Gastroesophageal sphincter (tissue), 4 donors: ENCODE results near the gene GLRX5. TPM values are rescaled to one million over a fixed set of nuclear protein-coding genes. Genes with fewer than 3 reads are reported as not detected.

Experiments used
- ATAC-seq: fragments of 150-250 bp; one replicate; pipeline ENCODE4 v1.9.1; 2016; ENCODE audit warnings: mild to moderate bottlenecking, moderate library complexity
- H3K27ac ChIP-seq, 4 donors: fragments of 200-600 bp; sonication (generic) in 3 of 4; 1 replicate in 3 of 4; 2 replicates in 1 of 4; pipeline ENCODE4 v1.5.1; 2016 to 2019
- H3K27me3 ChIP-seq: fragments of 200-600 bp; sonication (generic); one replicate; pipeline ENCODE4 v1.5.1; 2019
- H3K36me3 ChIP-seq, 2 donors: fragments of 200-600 bp; sonication (generic); one replicate each; pipeline ENCODE4 v1.5.1; 2019; ENCODE audit warnings: control low read depth in 1 of 2
- H3K4me1 ChIP-seq, 3 donors: fragments of 200-600 bp; sonication (generic); 1 replicate in 2 of 3; 2 replicates in 1 of 3; pipeline ENCODE4 v1.5.1; 2016 to 2019; ENCODE audit warnings: control low read depth in 2 of 3
- H3K4me3 ChIP-seq, 2 donors: fragments of 200-600 bp; sonication (generic); one replicate each; pipeline ENCODE4 v1.5.1; 2019; ENCODE audit warnings: mild to moderate bottlenecking in 1 of 2, moderate library complexity in 1 of 2
- H3K9me3 ChIP-seq, 3 donors: fragments of 200-600 bp; sonication (generic); one replicate each; pipeline ENCODE4 v1.5.1; 2017 to 2019; ENCODE audit warnings: control low read depth in 2 of 3
- CTCF ChIP-seq, 4 experiments: fragments of 200-600 bp in 2 of 4; fragments of 450-650 bp in 2 of 4; sonication (generic) in 1 of 4; IDR thresholded peaks; one replicate each; pipeline ENCODE4 v1.5.1; 2017 to 2019; ENCODE audit warnings: antibody characterized with exemption in 4 of 4, mild to moderate bottlenecking in 2 of 4, moderate library complexity in 2 of 4
- EP300 ChIP-seq: sonication (generic); formaldehyde crosslinking; IDR thresholded peaks from one replicate; pipeline ENCODE4 v1.6.1; 2017; ENCODE audit warnings: antibody characterized with exemption, mild to moderate bottlenecking
- POLR2A ChIP-seq, 2 donors: fragments of 450-650 bp; IDR thresholded peaks; one replicate each; pipeline ENCODE4 v1.6.1; 2017; ENCODE audit warnings: antibody characterized with exemption in 2 of 2, mild to moderate bottlenecking in 2 of 2, moderate library complexity in 1 of 2
- POLR2AphosphoS5 ChIP-seq: sonication (generic); formaldehyde crosslinking; IDR thresholded peaks from one replicate; pipeline ENCODE4 v1.6.1; 2017; ENCODE audit warnings: antibody characterized with exemption
- WGBS, 2 donors: methylation state at CpG; one replicate each; pipeline ENCODE4 v1.1.5; 2018; ENCODE audit warnings: low coverage in 1 of 2; 5-methylcytosine and 5-hydroxymethylcytosine counted together
- total RNA-seq, 4 donors: library from RNA; depleted of rRNA; stranded (reverse); fragments of >200 nt; gene quantifications; one replicate each; pipeline ENCODE4 v1.1.0, GENCODE V29; 2016

Gene GLRX5
- total RNA-seq, 4 donors from 2014 or later = 30.5 to 50.5 (median 33.3) TPM

DNA sequence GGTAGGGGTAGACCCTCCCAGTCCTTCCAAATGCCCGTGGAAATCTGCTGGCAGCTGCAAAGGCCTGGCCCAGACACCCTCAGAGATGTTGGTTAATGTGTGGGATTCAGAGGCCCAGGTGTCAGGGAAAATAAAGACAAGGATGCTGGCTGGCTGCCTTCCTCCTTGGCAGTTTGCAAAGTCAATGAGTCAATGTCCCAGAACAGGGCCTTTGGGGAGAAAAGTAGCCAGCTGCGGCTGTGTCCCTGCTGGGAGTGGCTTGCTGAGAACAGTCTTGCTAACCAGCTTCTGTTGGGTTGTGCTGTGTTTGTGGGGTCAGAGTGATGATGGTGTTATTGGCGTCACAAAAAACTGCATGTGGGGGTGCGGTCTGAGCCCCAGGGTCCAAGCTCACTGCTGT lies 29.2 kb downstream of the GLRX5 start:
- 28 to 40% methylated on average over 1 to 2 of the region's 4 CpGs for WGBS, 2 donors
- Histone ChIP-seq H3K27me3 (no peaks in the 10 kb centered on the region), H3K4me3 (no peak overlapping the region), H3K36me3 (no peaks in the 10 kb centered on the region), H3K27ac (no peak overlapping the region), H3K4me1 (peaks cover 0 to 6% (median 0%) of the 10 kb centered on the region in 3 donors), H3K9me3 (no peaks in the 10 kb centered on the region)
- no peak for TF ChIP-seq EP300
- no peak for TF ChIP-seq CTCF (IDR thresholded peaks at IDR 0.05)
- no peak for TF ChIP-seq POLR2A (IDR thresholded peaks at IDR 0.05)
- TF ChIP-seq POLR2AphosphoS5 = no peak
- ATAC-seq = no peak

GRCh38 chr14:95569440-95569839 lies 34.6 kb downstream of the GLRX5 start:
- Histone ChIP-seq H3K9me3 (no peaks in the 10 kb centered on the region), H3K36me3 (no peaks in the 10 kb centered on the region), H3K4me3 (no peak overlapping the region), H3K27ac (no peak overlapping the region), H3K27me3 (peaks cover 21% of the 10 kb centered on the region), H3K4me1 (no peaks in the 10 kb centered on the region)
- TF ChIP-seq POLR2AphosphoS5 (no peak), EP300 (no peak), POLR2A (IDR thresholded peaks at IDR 0.05) (no peak), CTCF (IDR thresholded peaks at IDR 0.05) (no peak)
- WGBS, 2 donors = 60 to 71% methylated on average over 3 of the region's 3 CpGs
- no peak for ATAC-seq

DNA sequence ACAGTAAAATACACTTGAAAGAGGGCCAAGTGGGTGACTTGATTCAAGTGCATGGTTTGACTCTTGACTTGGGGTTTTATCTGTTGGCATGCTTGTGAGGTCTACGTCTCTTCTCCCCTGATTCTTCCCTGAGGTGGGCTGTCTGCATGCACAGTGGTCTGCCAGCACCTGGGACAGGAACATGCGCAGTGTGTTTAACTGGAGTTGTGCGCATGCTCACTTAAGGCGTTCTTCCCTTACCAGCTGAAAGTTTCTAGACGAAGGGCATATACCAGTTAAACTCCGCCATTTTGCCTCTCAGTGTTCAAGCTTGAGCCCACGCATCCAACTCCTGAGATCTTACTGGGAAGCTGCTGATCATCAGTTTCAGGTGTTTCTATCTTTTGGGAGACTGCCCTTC lies 38.5 kb downstream of the GLRX5 start:
- no peak for TF ChIP-seq CTCF (IDR thresholded peaks at IDR 0.05)
- TF ChIP-seq POLR2AphosphoS5 = no peak
- TF ChIP-seq EP300 = no peak
- no peak for TF ChIP-seq POLR2A (IDR thresholded peaks at IDR 0.05)
- 94 to 100% methylated on average over 6 to 7 of the region's 7 CpGs for WGBS, 2 donors

GRCh38 chr14:95575840-95576473 lies 41.1 kb downstream of the GLRX5 start:
- Histone ChIP-seq H3K27ac (no peak overlapping the region), H3K9me3 (no peaks in the 10 kb centered on the region), H3K4me3 (no peak overlapping the region), H3K4me1 (no peaks in the 10 kb centered on the region), H3K27me3 (peaks cover 33% of the 10 kb centered on the region), H3K36me3 (no peaks in the 10 kb centered on the region)
- no peak for ATAC-seq
- TF ChIP-seq POLR2AphosphoS5 (no peak), EP300 (no peak), CTCF (IDR thresholded peaks at IDR 0.05) (no peak), POLR2A (IDR thresholded peaks at IDR 0.05) (no peak)
- 33 to 46% methylated on average over 3 of the region's 3 CpGs for WGBS, 2 donors

More for the DNA sequence above, 38.5 kb downstream of the GLRX5 start:
- no peaks in the 10 kb centered on the region for H3K36me3 ChIP-seq
- no peak overlapping the region for H3K27ac ChIP-seq
- peaks cover 23% of the 10 kb centered on the region for H3K27me3 ChIP-seq
- no peak for ATAC-seq
- H3K4me3 ChIP-seq = no peak overlapping the region
- no peaks in the 10 kb centered on the region for H3K4me1 ChIP-seq
- H3K9me3 ChIP-seq = no peaks in the 10 kb centered on the region

- Histone ChIP-seq H3K4me3 (no peak overlapping the region), H3K9me3 (no peaks in the 10 kb centered on the region), H3K36me3 (no peaks in the 10 kb centered on the region), H3K27ac (no peak overlapping the region), H3K4me1 (no peaks in the 10 kb centered on the region), H3K27me3 (peaks cover 33% of the 10 kb centered on the region)
- no peak for ATAC-seq
- TF ChIP-seq POLR2AphosphoS5 (no peak), EP300 (no peak), POLR2A (IDR thresholded peaks at IDR 0.05) (no peak), CTCF (IDR thresholded peaks at IDR 0.05) (no peak)
- WGBS, 2 donors = 73% methylated on average over 6 to 12 of the region's 12 CpGs
Observed at GRCh38 chr14:95577067-95577800, 42.4 kb downstream of the GLRX5 start.
